ENCODE results near the gene BARX2.

BARX2 gene

DNA sequence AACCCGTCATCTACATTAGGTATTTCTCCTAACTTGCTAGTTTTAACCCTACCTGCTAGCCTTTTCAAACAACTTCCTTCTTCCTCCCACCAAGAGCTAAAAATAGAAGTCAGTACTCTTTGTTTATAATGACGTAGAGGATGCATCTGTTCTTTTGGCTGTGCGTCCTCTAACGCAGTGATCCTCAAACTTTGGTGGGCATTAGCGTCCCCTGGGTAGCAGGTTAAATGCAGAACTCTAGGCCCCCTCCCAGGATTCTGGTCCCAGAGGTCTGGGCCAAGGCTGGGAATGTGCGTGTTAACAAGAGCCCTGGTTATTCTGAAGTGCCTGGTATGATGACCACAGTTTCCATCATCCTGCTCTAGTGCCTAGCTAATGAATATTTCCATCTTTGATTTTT, 67.6 kb downstream of the BARX2 start:
- DNase-seq, result no peak

DNA sequence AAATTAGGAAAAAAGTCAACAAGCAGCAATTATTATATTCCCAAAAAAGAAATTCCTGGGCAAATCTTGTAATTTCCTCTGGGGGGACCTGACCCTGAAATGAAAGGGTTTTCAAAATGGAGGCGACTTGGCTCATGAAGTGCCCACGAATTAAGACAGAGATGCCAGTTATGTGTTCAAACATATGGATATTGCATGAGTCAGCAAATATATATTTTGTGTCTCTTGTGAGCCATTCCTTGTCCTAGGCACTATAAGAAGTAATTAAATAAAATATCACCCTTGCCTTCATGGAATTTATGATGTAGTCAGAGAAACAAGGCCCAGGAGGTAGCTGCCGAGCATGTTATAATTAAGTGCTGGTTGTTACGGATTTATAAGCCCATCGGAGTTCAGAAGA, 68.6 kb downstream of the BARX2 start:
- DNase-seq, result no peak

DNA sequence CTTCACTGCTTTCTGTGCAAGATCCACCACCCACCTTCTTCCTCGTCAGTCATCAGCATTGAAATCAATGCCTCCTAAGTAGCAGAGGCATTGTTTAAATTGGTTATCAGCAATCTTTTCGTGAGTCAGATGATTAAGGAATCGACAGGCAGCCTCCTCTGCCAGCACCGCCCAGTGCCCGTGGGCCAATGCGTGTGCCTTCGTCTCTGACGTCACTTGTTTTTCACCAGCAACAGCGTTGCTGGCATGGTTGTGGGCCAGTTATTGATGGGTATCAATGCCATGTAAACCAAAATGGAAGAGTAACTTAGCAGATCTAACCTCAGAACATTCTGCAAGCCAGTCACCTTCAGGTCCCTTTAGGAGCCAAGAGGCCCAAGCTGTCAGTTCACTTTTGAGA, 69.6 kb downstream of the BARX2 start:
- no peak for DNase-seq

DNA sequence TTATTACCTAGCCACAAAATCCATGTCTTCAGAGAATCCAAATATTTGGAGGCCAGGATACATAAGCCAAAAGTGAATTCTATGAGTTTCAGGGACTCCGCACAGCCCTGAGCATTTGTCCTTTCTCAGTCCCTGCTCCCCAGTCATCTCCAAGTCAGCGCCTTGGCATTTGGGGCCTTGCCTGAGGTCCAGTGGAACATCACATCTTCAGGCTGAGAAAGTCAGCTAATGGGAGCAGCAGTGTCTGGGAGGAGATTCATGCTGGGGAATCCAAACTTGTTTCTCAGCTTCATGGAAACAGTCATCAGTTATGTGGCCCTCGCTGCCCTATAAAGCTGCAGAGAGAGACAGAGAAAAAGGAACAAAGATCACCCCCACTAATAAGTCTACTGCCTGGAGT, 70.9 kb downstream of the BARX2 start:
- DNase-seq, result no peak

DNA sequence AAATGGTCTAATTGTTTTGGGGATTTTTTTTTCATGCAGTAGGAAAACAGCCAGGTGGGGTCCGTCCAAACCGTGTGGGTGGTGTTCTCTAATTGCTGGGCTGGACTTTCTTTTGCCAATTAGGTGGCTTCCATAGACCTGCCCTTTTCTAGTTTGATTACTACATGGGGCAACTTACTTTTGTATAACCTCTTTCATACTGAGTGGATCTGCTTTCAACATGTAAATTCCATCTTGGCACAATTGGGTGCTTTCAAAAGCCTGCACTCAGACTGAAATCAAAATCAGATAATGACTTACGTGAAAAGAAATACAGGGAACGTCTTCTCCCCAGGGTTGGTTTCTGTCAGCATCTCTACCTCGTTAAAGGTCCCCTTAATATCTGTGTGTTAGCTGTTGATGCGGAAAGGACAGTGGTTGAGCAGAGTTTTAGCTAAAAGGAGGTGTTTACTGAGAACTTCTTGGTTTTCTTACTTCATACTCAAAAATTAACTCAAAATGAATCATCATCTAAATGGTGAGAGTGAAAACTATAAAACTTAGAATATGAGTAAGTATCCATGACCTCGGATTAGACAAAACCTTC, 72.1 kb downstream of the BARX2 start:
- no peak for DNase-seq

DNA sequence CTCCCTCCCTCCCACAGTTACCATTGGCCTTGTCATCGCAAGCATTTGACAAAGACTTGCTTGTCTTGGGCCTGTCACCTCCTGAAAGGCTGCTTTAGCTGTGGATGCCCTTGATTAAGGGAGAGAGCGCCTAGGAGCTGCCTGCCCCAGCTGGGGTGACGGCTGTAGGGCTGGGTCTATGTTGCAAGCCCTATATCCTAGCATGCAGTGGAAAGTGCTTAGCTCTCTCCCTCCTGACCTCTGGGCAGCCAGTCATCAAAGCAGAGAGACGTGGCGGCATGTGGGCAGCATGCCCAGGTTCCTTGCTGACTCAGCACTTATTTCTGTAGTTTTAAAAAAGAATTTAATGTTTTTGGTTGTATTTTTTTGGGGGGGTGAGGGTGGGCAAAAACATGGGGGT, 75.9 kb downstream of the BARX2 start:
- no peak for DNase-seq

DNA sequence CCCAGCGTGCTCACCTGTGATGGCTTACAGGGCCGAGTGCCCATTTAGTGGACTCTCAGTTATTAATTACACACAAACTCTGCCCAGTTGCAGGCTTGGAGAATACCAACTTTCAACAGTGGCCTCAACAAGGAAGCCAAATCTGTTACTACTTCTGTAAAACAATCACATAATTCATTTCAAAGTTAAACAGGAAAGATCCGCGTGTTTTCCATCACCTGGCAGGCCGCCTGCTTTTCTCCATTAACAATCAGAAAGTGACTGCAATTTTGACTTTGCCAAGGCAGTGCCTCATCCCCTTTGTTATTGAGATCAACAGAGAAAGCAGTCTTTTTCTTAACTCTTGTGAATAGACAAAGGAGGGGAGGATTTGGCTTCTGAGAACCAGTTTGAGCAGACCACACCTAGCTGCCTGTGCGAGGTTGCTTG, 77.7 kb downstream of the BARX2 start:
- DNase-seq, result no peak

DNA sequence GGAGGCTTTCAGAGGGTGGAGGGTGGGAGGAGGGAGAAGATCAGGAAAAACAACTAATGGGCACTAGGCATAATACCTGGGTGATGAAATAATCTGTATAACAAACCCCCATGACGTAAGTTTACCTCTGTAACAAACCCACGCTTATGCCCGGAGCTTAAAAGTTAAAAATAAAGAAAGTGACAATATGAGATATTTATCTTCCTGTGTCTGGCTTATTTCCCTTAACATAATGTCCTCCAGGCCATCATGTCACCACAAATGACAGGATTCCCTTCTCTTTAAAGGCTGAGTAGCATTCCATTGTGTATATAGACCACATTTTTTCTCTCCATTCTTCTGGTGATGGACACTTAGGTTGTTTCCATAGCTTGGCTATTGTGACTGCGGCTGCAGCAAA, 79.5 kb downstream of the BARX2 start:
- no peak for DNase-seq

DNA sequence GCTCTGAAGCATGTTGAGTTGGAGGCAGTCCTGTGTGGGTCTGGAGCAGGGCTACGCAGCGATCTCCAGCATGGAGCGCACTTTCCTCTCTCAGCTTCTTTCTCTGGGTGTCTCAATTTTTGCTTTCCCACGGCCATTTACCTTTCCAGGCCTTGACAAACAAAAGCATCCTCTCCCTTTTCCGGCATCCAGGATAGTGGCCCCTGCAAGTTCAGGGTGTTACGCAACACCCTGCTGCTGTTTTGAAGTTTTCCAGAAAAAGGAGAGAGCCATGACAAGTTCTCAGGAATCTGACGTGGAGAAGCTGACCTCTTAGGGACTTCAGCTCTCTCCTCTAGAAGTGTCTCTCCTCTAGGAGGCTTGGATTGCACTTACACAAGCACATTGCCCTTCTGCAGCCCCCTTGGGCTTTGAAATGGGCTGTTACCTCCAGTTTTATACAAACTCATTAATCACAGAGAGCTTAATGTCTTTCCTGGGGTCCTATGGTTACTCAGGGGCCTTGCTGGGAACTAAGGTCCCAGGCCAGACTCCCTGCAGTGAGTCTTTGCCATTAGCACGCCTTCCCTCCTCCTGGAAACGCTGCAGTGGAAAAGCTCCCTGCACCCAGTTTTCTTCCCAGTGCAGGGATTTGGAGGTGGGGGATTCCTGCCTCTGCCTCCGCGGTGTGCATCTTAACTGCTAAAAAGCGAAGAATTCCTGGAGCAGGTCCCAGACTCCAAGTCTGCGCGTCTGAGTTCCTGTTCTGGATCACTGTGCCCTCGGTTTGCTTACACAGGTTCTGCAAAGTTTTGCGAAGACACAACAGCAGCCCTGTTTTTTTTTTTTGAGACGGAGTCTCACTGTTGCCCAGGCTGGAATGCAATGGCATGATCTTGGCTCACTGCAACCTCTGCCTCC, 80.4 kb downstream of the BARX2 start:
- no peak for DNase-seq

DNA sequence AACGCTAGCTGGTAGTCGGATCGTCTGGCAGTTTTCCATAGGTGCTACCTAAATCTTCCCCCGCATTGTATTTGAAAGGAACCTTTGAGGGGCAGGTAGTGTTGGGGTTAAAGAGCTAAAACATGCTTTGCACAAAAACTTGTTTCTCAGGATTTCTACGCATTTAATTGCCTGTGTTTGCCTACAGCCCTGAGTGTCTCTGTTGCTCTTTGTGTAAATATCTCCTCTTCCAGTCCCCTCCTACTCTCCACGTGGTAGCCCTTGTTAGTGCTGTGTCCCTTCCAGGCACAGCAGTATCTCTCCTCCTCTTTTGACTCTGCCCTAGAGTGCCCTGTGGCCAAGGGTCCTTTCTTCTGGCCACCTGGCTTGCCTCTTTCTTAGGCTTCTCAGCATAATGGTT, 81.7 kb downstream of the BARX2 start:
- no peak for DNase-seq

DNA sequence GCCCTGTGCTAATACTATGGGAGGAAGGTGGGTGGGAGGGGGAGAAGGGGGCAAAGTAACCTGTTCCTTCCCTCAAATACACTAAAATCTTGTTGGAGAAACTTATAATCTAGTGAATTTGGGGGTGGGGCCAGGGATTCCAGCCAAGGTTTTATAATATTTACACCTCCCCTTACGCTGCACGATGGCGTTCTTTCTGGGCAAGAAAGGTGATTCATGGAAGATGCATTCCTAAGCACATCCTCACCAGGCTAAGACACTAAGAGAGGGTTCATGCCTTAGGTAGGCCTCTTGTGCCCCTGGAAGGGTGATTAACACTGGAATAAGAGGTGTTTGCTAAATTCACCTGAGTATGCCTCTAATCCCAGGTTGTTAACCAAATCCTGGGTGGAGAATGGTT, 82.6 kb downstream of the BARX2 start:
- no peak for DNase-seq

DNA sequence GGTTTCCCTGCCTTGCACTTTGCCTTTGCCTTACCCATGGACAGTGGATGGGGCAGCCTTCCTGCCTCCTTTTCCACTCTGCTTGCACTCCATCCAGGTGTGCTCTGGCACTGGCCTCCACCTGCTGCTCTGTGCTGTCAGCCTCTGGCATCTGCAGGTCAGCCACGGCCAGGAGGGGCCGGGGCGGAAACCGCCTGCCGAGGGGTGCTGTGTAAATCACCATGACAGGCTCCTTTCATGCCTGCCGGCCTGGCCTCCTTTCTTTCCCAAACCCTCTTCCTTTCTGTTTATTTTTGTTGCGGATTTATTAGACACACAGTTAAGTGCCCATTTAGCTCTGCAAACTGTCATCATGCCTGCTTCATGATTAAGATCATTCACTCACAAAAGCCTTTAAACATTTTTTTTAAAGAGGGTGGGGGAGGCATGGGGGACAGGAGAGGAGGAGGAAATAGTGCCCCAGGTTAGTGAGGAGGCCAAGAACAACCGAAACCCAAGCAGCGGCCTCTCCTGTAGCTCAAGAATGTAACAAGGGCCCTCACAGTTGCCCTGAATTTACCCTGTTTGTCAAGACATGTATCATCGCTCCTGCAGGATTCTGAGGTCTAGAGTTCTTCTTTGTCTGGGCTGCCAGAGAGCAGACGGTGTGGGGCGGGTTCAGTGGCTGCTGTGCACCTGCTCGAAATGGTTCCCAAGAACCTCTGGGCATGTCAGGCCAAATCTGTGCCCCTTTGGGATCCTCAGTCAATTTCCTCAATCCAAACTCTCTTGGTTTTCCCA, 83.3 kb downstream of the BARX2 start:
- DNase-seq, result no peak

DNA sequence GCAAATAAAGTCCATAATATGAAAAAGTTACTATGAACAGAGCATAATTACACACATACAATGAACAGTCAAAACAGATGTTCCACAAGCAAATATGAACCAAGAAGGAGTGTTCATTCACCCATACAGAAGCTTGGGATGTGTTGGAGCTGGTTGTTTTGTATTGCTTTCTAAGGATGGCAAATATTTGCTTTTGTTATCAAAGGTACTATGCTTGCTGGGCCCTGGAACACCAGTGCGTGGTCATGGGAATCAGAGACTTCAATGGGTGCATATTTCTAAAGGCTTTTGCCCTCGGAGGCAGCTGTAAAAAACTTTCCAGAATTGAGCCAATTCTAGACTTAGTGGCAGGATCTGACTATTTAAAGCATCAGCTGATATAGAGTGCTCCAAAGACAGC, 85.1 kb downstream of the BARX2 start:
- no peak for DNase-seq

DNA sequence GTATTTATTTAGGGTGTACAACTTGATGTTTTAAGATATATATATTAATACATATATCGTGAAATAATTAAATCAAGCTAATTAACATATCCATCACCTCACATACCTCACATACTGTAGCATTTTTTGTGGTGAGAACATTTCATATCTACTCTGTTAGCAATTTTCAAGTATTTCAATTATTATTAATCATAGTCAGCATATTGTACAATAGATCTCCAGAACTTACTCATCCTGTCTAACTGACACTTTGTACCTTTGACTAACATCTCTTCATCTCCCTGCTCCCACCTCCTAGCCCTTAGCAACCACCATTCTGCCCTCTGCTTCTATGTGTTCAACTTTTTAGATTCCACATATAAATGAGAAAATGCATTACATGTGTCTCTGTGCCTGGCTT, 108.4 kb downstream of the BARX2 start:
- DNase-seq, result no peak

DNA sequence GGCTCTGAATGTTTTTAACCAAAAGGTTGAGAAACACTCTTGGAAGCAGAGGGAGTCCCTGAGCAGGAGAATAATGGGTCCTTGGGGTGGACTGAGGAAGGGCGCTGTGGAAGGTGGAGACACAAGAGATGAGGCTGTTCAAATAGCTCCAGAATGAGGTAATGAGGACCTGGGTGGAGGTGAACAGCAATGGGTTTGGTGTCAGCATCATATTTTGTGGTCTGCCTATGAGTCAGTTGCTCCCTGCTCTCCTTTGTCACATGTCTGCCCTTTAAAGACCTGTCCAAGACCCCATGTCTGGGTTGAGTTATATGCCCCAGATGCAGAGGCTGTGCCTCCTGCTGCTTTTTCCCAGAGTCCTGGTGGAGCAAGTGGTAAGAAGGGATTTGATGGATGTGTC, 113.6 kb downstream of the BARX2 start:
- DNase-seq, result no peak

DNA sequence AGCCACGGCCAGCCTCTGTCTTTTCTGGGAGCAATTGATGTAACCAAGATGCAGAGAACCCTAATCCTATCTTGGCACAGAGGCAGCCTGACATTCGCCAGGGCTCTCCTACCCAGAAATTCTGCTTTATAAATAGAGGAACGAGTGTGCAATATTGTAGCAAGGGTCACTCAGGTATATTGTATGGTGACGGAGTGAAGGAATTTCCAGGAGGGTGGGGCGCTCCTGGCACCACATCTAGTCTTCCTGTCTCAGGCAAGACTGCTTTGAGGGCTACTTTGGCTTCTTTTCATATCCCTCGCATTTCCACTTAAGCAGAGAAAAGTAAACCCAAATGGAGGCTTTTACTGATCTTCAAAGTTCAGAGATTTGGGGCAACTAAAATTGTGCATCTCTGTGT, 114.4 kb downstream of the BARX2 start:
- DNase-seq, result no peak

DNA sequence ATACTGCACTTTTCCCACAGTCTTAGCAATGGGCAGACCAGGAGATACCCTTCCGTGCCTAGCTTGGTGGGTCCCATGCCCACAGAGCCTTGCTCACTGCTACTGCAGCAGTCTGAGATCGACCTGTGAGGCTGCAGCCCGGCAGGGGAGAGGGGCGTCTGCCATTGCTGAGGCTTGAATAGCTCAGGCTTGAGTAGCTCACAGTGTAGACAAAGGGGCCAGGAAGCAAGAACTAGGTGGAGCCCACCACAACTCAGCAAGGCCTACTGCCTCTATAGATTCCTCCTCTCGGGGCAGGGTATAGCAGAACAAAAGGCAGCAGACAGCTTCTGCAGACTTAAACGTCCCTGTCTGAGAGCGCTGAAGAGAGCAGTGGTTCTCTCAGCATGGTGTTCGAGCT, 118.1 kb downstream of the BARX2 start:
- DNase-seq, result no peak

Data from NCI-H524 treated with DMSO at 0.1 percent for 48 hours (cell line).